ENCODE results near the gene OVOL3.
"Not testable (repeated sequence)": the region's sequence is repeated elsewhere in the genome, so short reads cannot be mapped to it uniquely, and the experiment has no call there.

OVOL3 gene

GRCh38 chr19:36110487-36111199 is at the start of gene OVOL3:
Gene OVOL3 (plus strand): TSS chr19:36111143. CDS start chr19:36111203, 60 bp downstream.
- no peak for DNase-seq

GRCh38 chr19:36061367-36061766 is 49.6 kb upstream of the OVOL3 start:
- no peak for DNase-seq

GRCh38 chr19:36064826-36065225 is 46.1 kb upstream of the OVOL3 start:
- DNase-seq, result no peak

DNA sequence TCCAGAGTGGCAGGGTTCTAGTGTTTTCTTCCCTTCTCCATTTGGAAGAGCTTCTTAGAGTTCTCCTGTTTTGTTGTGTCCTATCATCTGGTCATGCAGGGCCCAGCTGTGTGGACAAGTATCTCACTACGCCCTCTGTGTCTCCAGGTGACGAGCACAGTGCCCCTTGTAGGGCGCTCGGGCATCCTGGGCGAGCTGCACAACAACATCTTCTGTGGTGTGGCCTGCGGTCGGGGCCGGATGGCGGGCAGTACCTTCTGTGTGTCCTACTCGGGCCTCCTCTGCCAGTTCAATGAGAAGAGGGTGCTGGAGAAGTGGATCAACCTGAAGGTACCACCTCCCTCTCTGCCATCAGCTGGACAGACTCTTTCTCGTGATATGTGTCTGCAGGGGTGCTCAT is 43.3 kb upstream of the OVOL3 start:
- no peak for DNase-seq

GRCh38 chr19:36068810-36069499 is 42.0 kb upstream of the OVOL3 start:
- DNase-seq, result not testable (repeated sequence)

DNA sequence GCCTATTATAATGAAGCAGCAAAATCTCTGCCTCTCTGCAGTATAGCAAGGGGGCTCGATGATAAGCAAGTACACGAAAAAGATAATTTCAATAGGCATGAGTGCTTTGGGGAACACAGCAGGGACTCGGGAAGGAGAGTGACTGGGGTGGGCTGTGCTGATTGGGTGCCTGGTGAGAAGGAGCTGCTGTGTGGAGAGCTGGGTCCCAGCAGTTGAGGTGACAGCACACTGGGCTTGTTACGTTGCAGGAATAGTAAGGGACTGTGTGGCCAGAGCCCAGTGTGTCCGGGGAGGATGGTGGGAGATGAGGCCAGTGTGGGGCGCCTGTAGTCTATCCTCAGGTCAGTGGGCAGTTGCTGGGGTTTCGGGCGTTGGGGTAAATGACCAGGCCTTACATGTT is 38.9 kb upstream of the OVOL3 start:
- no peak for DNase-seq

GRCh38 chr19:36073121-36073876 is 37.6 kb upstream of the OVOL3 start:
- no peak for DNase-seq

DNA sequence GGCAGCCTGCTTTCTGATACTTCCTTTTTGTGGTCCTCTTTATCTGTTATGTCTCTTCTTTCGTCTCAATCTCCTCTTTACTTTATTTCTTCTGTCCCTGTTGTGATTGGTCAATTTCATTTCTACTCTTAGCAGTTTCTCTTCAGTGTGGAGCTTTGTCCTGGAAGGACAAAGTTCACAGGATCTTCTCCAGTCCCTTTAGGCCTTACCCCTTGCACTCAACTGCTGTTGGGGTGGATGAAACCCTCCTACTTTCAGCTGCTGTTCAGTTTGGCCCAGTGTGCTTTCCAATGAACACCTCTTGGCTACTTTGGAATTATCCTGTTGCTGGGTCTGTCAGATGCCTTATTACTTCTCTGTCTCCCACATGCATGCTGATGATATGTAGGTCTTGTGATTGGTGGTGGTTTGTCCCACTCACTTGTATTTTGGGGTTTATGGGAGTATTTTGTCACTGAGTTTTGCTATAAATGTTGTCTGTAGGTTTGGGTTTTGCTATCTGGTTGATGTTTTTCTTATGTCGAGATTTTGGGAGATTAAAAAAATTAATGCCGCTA is 31.5 kb upstream of the OVOL3 start:
- no peak for DNase-seq

DNA sequence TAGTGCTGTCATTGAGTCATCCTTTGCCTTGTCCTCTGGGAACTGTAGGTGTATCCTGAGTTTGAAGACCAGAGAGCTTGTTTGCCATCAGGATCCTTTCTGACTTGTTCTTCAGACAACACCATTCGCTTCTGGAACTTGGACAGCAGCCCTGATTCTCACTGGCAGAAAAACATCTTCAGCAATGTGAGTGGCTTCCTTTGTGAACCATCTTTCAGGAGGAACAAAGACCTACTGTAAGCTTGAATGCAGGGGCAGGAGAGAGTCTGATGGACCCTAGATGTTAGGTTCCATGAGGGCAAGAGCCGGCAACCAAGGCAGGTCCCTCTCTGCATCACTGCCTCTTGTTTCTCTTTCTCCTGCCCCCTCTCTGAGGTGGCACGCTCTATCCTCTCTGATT is 29.6 kb upstream of the OVOL3 start:
- no peak for DNase-seq

GRCh38 chr19:36081894-36082293 is 29.0 kb upstream of the OVOL3 start:
- no peak for DNase-seq

GRCh38 chr19:36082916-36083315 is 28.0 kb upstream of the OVOL3 start:
- no peak for DNase-seq

DNA sequence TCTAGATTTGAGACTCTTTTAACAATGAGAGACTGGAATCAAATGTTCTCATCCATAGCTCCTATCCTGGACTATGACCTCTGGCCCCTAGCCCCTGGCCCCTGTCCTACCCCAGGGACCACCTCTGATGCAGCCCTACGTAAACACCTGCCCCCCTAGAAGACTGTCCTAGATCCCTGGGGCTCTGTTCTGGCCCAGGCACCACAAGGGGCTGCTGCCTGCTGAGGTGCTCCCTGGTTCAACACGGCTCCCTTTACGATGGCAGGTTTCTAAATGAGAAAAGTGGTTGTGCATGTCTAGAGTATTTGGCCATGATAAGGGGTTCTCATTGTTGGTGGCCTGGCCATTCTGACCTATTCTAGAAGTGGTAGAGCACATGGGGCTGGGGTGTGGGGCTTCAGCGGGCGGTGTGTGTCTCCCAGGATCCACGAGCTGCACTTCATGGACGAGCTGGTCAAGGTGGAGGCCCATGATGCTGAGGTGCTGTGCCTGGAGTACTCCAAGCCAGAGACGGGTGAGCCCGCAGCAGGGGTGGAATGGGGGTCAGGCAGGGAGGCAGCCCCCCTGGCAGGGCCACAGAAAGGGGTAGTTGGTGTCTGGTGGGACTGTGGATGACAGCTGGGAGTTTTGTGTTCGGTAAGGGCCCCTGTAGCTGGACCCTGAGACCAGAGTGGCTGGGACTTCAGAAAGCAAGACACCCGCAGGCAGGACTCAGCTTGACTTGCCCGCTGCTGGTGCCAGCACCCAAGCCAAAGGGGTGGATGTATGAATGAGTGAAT is 26.5 kb upstream of the OVOL3 start:
- DNase-seq, result no peak

DNA sequence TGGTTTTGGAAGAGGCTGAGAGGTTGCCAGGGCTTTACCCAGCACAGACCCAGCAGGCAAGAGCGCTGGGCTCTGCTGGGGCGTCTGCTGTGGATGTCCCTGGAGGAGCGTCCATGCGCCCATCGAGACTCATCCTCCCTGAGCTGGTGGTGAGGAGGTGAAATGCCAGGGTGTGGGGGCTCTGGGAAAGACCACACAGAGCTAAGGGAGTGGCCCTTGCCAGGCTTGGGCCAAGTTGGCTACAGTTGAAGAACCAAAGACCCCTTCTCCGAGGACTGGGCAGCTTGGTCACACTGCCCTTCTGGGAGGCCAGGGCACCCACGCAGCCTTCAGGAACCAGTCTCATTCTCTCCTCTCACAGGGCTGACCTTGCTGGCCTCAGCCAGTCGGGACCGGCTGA is 24.6 kb upstream of the OVOL3 start:
- DNase-seq, result no peak

DNA sequence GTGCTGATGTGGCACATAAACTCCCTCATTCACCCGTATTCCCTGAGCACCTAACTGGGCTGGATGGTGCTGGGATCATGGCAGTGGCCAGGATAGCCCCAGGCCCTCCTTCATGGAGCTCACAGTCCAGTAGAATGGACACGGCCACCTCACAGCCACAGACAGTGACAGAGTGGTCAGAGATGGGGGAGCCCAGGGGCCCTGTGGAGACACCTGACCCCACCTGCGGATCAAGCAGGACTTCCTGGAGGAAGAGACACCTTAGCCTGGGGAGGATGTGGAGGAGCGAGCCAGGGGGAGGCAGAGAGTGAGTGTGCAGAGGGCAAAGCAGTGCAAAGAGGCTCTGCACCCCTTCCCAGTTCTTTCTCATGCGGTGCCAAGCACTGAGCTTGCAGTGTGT is 21.1 kb upstream of the OVOL3 start:
- DNase-seq, result no peak

GRCh38 chr19:36090910-36091695 is 19.8 kb upstream of the OVOL3 start:
- no peak for DNase-seq

DNA sequence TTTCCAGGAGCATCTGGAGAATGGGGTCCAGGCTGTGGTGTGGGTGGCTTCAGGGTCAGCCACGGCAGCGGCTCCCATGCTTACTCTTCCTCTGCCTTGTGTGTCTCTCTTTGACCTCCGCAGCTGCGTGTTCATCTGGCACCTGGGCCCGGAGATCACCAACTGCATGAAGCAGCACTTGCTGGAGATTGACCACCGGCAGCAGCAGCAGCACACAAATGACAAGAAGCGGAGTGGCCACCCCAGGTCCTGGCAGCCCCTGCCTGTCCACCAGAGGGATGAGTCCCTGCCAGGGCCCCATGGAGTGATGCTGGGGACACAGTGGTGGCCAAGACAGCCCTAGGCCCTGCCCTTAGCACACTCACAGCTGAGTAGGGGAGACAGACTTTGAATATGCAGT is 18.4 kb upstream of the OVOL3 start:
- DNase-seq, result no peak

GRCh38 chr19:36093146-36093662 is 17.7 kb upstream of the OVOL3 start:
- DNase-seq, result no peak

DNA sequence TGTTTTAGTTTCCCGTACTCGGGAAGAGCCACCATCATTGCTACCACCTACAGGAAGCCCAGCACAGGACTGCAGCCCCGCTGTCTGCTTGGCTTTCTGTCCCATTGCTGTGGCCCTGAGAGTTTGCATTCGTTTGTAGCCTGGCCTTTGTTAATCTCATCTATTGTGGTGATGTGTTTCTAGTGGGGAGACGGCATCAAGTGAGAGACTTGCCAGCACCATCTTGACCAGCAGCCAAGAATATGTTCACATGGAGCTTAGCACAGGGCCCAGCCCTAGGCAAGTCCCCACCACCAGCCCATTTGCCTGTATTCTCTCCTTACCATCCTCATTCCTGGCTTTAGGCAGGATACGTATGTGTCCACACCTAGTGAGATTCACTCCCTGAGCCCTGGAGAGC is 17.3 kb upstream of the OVOL3 start:
- DNase-seq, result no peak

- DNase-seq, result no peak
These were observed 13.9 kb upstream of the OVOL3 start for GRCh38 chr19:36097036-36097435.

GRCh38 chr19:36099166-36099785 is 11.7 kb upstream of the OVOL3 start:
- no peak for DNase-seq

GRCh38 chr19:36100476-36100875 is 10.5 kb upstream of the OVOL3 start:
- no peak for DNase-seq
